Measurements from ENCODE around the gene FAM241B. TPM values are rescaled to one million over a fixed set of nuclear protein-coding genes. Genes with fewer than 3 reads are reported as not detected.
A peak's percentile ranks its signal among the peaks of the same experiment; 100 is the strongest.

Gene FAM241B
- total RNA-seq, 1 experiment from 2014 or later: 24.9 TPM

- Histone ChIP-seq H3K27me3 (replicated peaks; ENCODE audit: control insufficient read depth, insufficient read depth, low read length) (no peaks in the 10 kb centered on the region), H3K4me1 (peaks cover 6% of the 10 kb centered on the region), H3K4me3 (ENCODE audit: low read depth, low read length) (no peak overlapping the region), H3K9me3 (peaks cover 4% of the 10 kb centered on the region), H3K36me3 (ENCODE audit: control insufficient read depth, insufficient read depth, low read length) (peaks cover 3% of the 10 kb centered on the region; the same call in 1 of the 2 replicates)
- Mint-ChIP-seq H3K36me3 (ENCODE audit: insufficient read depth, unreplicated experiment) (peaks cover 15% of the 10 kb centered on the region), H3K9me3 (ENCODE audit: unreplicated experiment) (peaks cover 12% of the 10 kb centered on the region), H3K4me1 (ENCODE audit: low read depth, unreplicated experiment) (no peaks in the 10 kb centered on the region), H3K27me3 (ENCODE audit: insufficient read depth, unreplicated experiment) (peaks cover 3% of the 10 kb centered on the region), H3K4me3 (ENCODE audit: unreplicated experiment) (no peak overlapping the region), H3K27ac (ENCODE audit: unreplicated experiment) (no peak overlapping the region)
- no TSS peak for BruUV-seq (replicated peaks)
- CTCF ChIA-PET: interaction anchor here (0.6 to 1.7 kb wide), 9 partner anchors 13 to 383 kb away, joined by 3 to 10 read pairs (median 4); no protein-coding TSS in a partner anchor
- intact Hi-C loops (cut with micrococcal nuclease; ENCODE audit: unreplicated experiment): no loop called here
- peak in 1 of 2 experiments; percentile 4 for DNase-seq
- TF ChIP-seq CTCF (IDR thresholded peaks at IDR 0.05; ENCODE audit: insufficient read depth in 1 of 2, low read depth in 1 of 2, low read length in 1 of 2, severe bottlenecking in 1 of 2, unreplicated experiment in 1 of 2): no peak
- POLR2A ChIA-PET: no interaction called here
Observed at GRCh38 chr10:69628891-69629290, 1.2 kb upstream of the FAM241B start.

GRCh38 chr10:69629519-69629896 lies 539 bp upstream of the FAM241B start:
- no peaks in the 10 kb centered on the region for H3K4me1 Mint-ChIP-seq (ENCODE audit: low read depth, unreplicated experiment)
- no TSS peak for BruUV-seq (replicated peaks)

More at GRCh38 chr10:69629519-69629896, 539 bp upstream of the FAM241B start:
- peak in 1 of 2 experiments; percentile 39 for DNase-seq
- ChIA-PET CTCF (interaction anchor here (0.5 to 1.7 kb wide), 11 partner anchors 11 to 772 kb away, joined by 3 to 10 read pairs (median 3); no protein-coding TSS in a partner anchor), POLR2A (no interaction called here)
- Mint-ChIP-seq H3K27me3 (ENCODE audit: insufficient read depth, unreplicated experiment) (peaks cover under 1% of the 10 kb centered on the region), H3K36me3 (ENCODE audit: insufficient read depth, unreplicated experiment) (peaks cover 15% of the 10 kb centered on the region), H3K9me3 (ENCODE audit: unreplicated experiment) (peaks cover 6% of the 10 kb centered on the region), H3K4me3 (ENCODE audit: unreplicated experiment) (peak overlapping the region; percentile 68), H3K27ac (ENCODE audit: unreplicated experiment) (no peak overlapping the region)
- no peaks in the 10 kb centered on the region for H3K27me3 ChIP-seq (replicated peaks; ENCODE audit: control insufficient read depth, insufficient read depth, low read length)
- no peak for TF ChIP-seq CTCF (IDR thresholded peaks at IDR 0.05; ENCODE audit: insufficient read depth in 1 of 2, low read depth in 1 of 2, low read length in 1 of 2, severe bottlenecking in 1 of 2, unreplicated experiment in 1 of 2)
- H3K4me3 ChIP-seq (ENCODE audit: low read depth, low read length): peak overlapping the region; percentile 57
- intact Hi-C loops (cut with micrococcal nuclease; ENCODE audit: unreplicated experiment): no loop called here
- peaks cover 3% of the 10 kb centered on the region; the same call in 1 of the 2 replicates for H3K36me3 ChIP-seq (ENCODE audit: control insufficient read depth, insufficient read depth, low read length)
- H3K4me1 ChIP-seq: peaks cover 6% of the 10 kb centered on the region
- H3K9me3 ChIP-seq: no peaks in the 10 kb centered on the region; the same call in 1 of the 2 replicates

Data from Caco-2 (cell line).